Vagina (tissue), 2 donors: Measurements from ENCODE around the gene DNAL1. TPM values are rescaled to one million over a fixed set of nuclear protein-coding genes. Genes with fewer than 3 reads are reported as not detected.

Experiments
- DNase-seq, 2 donors: peaks; one replicate each; pipeline ENCODE4 v3.0.0-alpha.2; 2017; ENCODE audit errors: extremely low spot score in 2 of 2
- H3K27ac ChIP-seq: fragments of 200-600 bp; sonication (generic); one replicate; pipeline ENCODE4 v1.5.1; 2019
- H3K27me3 ChIP-seq: fragments of 200-600 bp; sonication (generic); one replicate; pipeline ENCODE4 v1.5.1; 2019
- H3K36me3 ChIP-seq, 2 donors: fragments of 200-600 bp; sonication (generic); one replicate each; pipeline ENCODE4 v1.5.1; 2017 to 2019
- H3K4me1 ChIP-seq: fragments of 200-600 bp; sonication (generic); one replicate; pipeline ENCODE4 v1.5.1; 2019
- H3K4me3 ChIP-seq, 2 donors: fragments of 200-600 bp; sonication (generic); 1 replicate in 1 of 2; 2 replicates in 1 of 2; pipeline ENCODE4 v1.5.1; 2016 to 2019
- H3K9me3 ChIP-seq: fragments of 200-600 bp; sonication (generic); one replicate; pipeline ENCODE4 v1.5.1; 2019
- CTCF ChIP-seq, 3 experiments: fragments of 450-650 bp in 2 of 3; fragments of 200-600 bp in 1 of 3; sonication (generic) in 1 of 3; IDR thresholded peaks; one replicate each; pipeline ENCODE4 v1.5.1; 2017 to 2019; ENCODE audit warnings: antibody characterized with exemption in 3 of 3, mild to moderate bottlenecking in 2 of 3, moderate library complexity in 2 of 3
- POLR2A ChIP-seq, 2 donors: fragments of 450-650 bp; IDR thresholded peaks; one replicate each; pipeline ENCODE4 v1.6.1; 2017; ENCODE audit warnings: antibody characterized with exemption in 2 of 2, mild to moderate bottlenecking in 2 of 2, moderate library complexity in 2 of 2
- POLR2AphosphoS5 ChIP-seq, 2 donors: sonication (generic); formaldehyde crosslinking; IDR thresholded peaks; one replicate each; pipeline ENCODE4 v1.9.0; 2017; ENCODE audit warnings: antibody characterized with exemption in 2 of 2, mild to moderate bottlenecking in 2 of 2, low read depth in 1 of 2; ENCODE audit not compliant: insufficient read depth in 1 of 2
- intact Hi-C: fragments of 100-400 bp; cut with DNase I; formaldehyde crosslinking; loops from one replicate; pipeline ENCODE4 v1.15.1; 2023
- total RNA-seq: library from RNA; depleted of rRNA; stranded (reverse); fragments of >200 nt; gene quantifications from one replicate; pipeline ENCODE4 v1.2.3, GENCODE V29; 2016

DNAL1 gene
- total RNA-seq, 1 donor from 2014 or later = 4.7 TPM

GRCh38 chr14:73725116-73726024, 80.6 kb downstream of the DNAL1 start:
- H3K27ac ChIP-seq = peak overlapping the region; percentile 74

GRCh38 chr14:73726025-73726961, 81.5 kb downstream of the DNAL1 start:
- peak overlapping the region; percentile 74 for H3K27ac ChIP-seq
- no peaks in the 10 kb centered on the region for H3K9me3 ChIP-seq
- peaks cover 62% of the 10 kb centered on the region for H3K4me1 ChIP-seq
- H3K36me3 ChIP-seq = peaks cover 0 to 66% of the 10 kb centered on the region in 2 donors
- TF ChIP-seq POLR2AphosphoS5 (IDR thresholded peaks at IDR 0.05; ENCODE audit: insufficient read depth in 1 of 2, low read depth in 1 of 2) = no peak
- TF ChIP-seq CTCF (IDR thresholded peaks at IDR 0.05) = no peak
- no peak for TF ChIP-seq POLR2A (IDR thresholded peaks at IDR 0.05)
- intact Hi-C loops = loop anchor here (5.0 kb wide), 3 partner anchors 36 to 101 kb away; a partner anchor contains a TSS
- peak in 1 of 2 donors; percentile 85 for DNase-seq
- H3K27me3 ChIP-seq = no peaks in the 10 kb centered on the region
- no peak overlapping the region for H3K4me3 ChIP-seq

More at GRCh38 chr14:73725116-73726024, 80.6 kb downstream of the DNAL1 start:
- peaks cover 62% of the 10 kb centered on the region for H3K4me1 ChIP-seq
- H3K4me3 ChIP-seq = no peak overlapping the region
- intact Hi-C loops = loop anchor here (5.0 kb wide), 3 partner anchors 37 to 102 kb away; a partner anchor contains a TSS
- TF ChIP-seq POLR2AphosphoS5 (IDR thresholded peaks at IDR 0.05; ENCODE audit: insufficient read depth in 1 of 2, low read depth in 1 of 2) (no peak), CTCF (IDR thresholded peaks at IDR 0.05) (no peak), POLR2A (IDR thresholded peaks at IDR 0.05) (no peak)
- peaks cover 0 to 76% of the 10 kb centered on the region in 2 donors for H3K36me3 ChIP-seq
- H3K9me3 ChIP-seq = no peaks in the 10 kb centered on the region
- peak in 1 of 2 donors; percentile 86 for DNase-seq
- H3K27me3 ChIP-seq = no peaks in the 10 kb centered on the region

- peak overlapping the region; percentile 74 for H3K27ac ChIP-seq
- no peaks in the 10 kb centered on the region for H3K9me3 ChIP-seq
- TF ChIP-seq POLR2AphosphoS5 (IDR thresholded peaks at IDR 0.05; ENCODE audit: insufficient read depth in 1 of 2, low read depth in 1 of 2) = no peak
- no peak for TF ChIP-seq POLR2A (IDR thresholded peaks at IDR 0.05)
- no peak for TF ChIP-seq CTCF (IDR thresholded peaks at IDR 0.05)
- intact Hi-C loops = loop anchor here (5.0 kb wide), 3 partner anchors 35 to 100 kb away; a partner anchor contains a TSS
- peak in 1 of 2 donors; percentile 72 for DNase-seq
- H3K36me3 ChIP-seq = peaks cover 0 to 66% of the 10 kb centered on the region in 2 donors
- no peaks in the 10 kb centered on the region for H3K27me3 ChIP-seq
- H3K4me1 ChIP-seq = peaks cover 62% of the 10 kb centered on the region
- no peak overlapping the region for H3K4me3 ChIP-seq
Measured at GRCh38 chr14:73727166-73727565, 82.4 kb downstream of the DNAL1 start.

GRCh38 chr14:73728717-73729330, 84.0 kb downstream of the DNAL1 start:
- Histone ChIP-seq H3K4me1 (peaks cover 46% of the 10 kb centered on the region), H3K9me3 (no peaks in the 10 kb centered on the region), H3K4me3 (no peak overlapping the region), H3K27ac (peak overlapping the region; percentile 69), H3K27me3 (no peaks in the 10 kb centered on the region), H3K36me3 (peaks cover 0 to 56% of the 10 kb centered on the region in 2 donors)
- DNase-seq = no peak
- TF ChIP-seq POLR2AphosphoS5 (IDR thresholded peaks at IDR 0.05; ENCODE audit: insufficient read depth in 1 of 2, low read depth in 1 of 2) = peak in 1 of 2 donors; percentile 81
- no peak for TF ChIP-seq POLR2A (IDR thresholded peaks at IDR 0.05)
- TF ChIP-seq CTCF (IDR thresholded peaks at IDR 0.05) = peak; percentile 93 to 95 (median 94)
- intact Hi-C loops = loop anchor here (5.0 kb wide), 3 partner anchors 33 to 98 kb away; a partner anchor contains a TSS
